Frontal cortex (tissue), 4 donors: ENCODE measurements around the gene DBET. TPM values are rescaled to one million over a fixed set of nuclear protein-coding genes. Genes with fewer than 3 reads are reported as not detected.
"Not testable (repeated sequence)": the region's sequence is repeated elsewhere in the genome, so short reads cannot be mapped to it uniquely, and the experiment has no call there.

Experiments used
- DNase-seq, 2 donors: peaks; one replicate each; pipeline ENCODE4 v3.0.0; 2012; ENCODE audit warnings: low spot score in 2 of 2
- FAIRE-seq: peaks from 2 replicates; lab custom pipeline; 2012; peaks lifted over from hg19 to GRCh38; lab: Jason Lieb, UNC
- small RNA-seq: library from RNA; depleted of rRNA; stranded (forward); fragments of <200 nt; gene quantifications from one replicate; pipeline ENCODE3, GENCODE V24; 2014
- total RNA-seq: library from RNA; depleted of rRNA; stranded (reverse); fragments of >200 nt; gene quantifications from one replicate; pipeline ENCODE4 v1.2.3, GENCODE V29; 2014
- donor health status: control.
- donor health status: control.
- donor health status: control.

The DBET gene
- total RNA-seq, 1 donor from 2014 or later: not detected

GRCh38 chr4:190112879-190113278 lies 48.6 kb downstream of the DBET start:
- not testable (repeated sequence) for DNase-seq, FAIRE-seq

DNA sequence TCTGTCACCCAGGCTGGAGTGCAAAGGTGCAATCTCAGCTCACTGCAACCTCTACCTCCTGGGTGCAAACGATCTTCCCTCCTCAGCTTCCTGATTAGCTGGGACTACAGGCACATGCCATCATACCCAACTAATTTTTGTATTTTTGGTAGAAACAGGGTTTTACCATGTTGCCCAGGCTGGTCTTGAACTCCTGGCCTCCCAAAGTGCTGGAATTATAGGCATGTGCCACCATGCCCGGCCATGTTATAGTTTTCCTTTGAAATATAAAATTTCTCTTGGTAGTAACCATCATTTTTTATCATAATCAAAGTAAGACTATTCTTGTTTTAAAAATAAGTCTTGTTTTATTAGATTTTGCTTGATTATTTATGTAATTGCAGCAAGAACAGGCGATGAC lies 50.7 kb downstream of the DBET start:
- DNase-seq, FAIRE-seq: not testable (repeated sequence)

Small RNAs within 50 kb of the gene (small RNA-seq; reads per million reads assigned to genes)
- gene RNA5SP174 (not detected), gene RNA5SP175 (not detected)

Other genes with a start within 250 kb of the DBET start
- gene FRG1, start 123.6 kb upstream of the DBET start, total RNA-seq: 33.4 TPM
- gene FRG2, start 37.2 kb upstream of the DBET start, total RNA-seq: not detected
- gene DUX4, start 109.3 kb downstream of the DBET start, total RNA-seq: not detected